ENCODE results near the gene MMP14. TPM values are rescaled to one million over a fixed set of nuclear protein-coding genes. Genes with fewer than 3 reads are reported as not detected.

The MMP14 gene
- total RNA-seq, 4 donors from 2014 or later, result 108 to 208 (median 166) TPM

DNA sequence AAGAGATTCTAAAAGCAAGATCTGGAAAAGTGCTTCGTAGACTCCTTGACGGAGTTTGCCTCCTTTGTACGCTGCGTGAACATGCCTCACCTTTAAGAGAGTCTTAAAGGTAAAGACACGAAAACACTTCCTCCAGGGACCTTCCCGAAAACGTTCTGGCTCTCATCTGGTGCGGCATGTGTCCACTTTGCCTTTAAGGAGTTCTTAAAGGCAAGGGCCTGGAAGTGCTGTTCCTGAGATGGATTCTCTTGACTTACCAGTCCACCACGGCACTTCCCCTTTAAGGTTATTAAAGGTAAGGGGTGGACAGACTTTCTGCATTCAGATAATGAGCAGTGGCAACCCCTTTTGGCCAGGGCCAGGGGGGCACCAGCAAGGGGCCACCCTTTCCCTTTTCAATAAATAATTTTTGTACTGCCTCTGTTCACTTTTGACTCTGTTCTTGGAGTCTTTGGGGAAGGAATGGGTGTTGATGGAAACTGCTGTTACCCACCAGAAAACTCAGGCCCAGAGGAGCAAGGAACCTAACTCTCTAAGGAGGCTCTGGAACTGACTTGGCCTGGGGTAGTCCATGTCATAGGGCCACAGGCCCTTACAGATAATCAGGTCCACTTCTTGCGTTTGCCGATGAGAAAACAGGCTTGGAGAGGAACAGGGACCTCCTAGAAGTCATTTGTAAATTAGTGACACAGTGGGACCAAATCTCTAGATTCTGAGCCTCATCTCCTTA lies 51.0 kb downstream of the MMP14 start:
- DNase-seq (ENCODE audit: low spot score) (no peak), ATAC-seq (ENCODE audit: low FRiP score) (peak; percentile 84)
- TF ChIP-seq, protein P1, sequence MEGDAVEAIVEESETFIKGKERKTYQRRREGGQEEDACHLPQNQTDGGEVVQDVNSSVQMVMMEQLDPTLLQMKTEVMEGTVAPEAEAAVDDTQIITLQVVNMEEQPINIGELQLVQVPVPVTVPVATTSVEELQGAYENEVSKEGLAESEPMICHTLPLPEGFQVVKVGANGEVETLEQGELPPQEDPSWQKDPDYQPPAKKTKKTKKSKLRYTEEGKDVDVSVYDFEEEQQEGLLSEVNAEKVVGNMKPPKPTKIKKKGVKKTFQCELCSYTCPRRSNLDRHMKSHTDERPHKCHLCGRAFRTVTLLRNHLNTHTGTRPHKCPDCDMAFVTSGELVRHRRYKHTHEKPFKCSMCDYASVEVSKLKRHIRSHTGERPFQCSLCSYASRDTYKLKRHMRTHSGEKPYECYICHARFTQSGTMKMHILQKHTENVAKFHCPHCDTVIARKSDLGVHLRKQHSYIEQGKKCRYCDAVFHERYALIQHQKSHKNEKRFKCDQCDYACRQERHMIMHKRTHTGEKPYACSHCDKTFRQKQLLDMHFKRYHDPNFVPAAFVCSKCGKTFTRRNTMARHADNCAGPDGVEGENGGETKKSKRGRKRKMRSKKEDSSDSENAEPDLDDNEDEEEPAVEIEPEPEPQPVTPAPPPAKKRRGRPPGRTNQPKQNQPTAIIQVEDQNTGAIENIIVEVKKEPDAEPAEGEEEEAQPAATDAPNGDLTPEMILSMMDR (IDR thresholded peaks at IDR 0.05), result no peak

DNA sequence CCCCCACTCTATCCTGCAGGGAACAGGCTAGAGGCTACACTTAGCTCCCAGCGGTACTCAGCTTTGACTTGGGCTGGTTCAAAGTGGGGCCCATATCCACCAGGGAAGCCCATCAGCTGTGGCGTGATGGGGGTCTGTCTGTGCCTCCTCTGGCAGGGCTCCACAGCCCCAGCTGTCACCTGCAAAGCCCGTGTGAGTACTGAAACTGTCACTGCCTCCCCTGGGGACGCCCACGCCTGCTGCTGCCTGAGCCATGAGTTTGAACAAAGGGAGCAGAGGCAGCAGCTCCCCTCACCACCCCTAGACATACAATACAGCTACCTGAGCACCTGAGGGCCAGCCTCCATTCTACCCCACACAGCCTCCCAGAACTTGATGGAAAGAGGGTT lies 51.6 kb downstream of the MMP14 start:
- TF ChIP-seq, protein P1 (IDR thresholded peaks at IDR 0.05), result no peak

DNA sequence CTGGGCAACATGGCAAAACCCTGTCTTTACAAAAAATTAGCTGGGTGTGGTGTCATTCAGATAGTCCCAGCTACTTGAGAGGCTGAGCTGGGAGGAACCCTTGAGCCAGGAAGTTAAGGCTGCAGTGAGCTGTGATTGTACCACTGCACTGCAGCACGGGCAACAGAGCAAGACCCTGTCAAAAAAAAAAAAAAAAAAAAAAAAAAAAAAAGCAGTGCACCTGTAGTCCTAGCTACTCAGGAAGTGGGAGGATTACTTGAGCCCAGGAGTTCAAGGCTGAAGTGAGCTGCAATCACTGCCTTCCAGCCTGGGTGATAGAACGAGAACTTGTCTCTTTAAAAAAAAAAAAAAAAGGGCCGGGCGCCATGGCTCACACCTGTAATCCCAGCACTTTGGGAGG lies 52.3 kb downstream of the MMP14 start:
- TF ChIP-seq, protein P1 (IDR thresholded peaks at IDR 0.05), result no peak
- DNase-seq (ENCODE audit: low spot score), result no peak
- ATAC-seq (ENCODE audit: low FRiP score), result no peak

More for the DNA sequence above, 51.6 kb downstream of the MMP14 start:
- ATAC-seq (ENCODE audit: low FRiP score) (no peak), DNase-seq (ENCODE audit: low spot score) (no peak)

DNA sequence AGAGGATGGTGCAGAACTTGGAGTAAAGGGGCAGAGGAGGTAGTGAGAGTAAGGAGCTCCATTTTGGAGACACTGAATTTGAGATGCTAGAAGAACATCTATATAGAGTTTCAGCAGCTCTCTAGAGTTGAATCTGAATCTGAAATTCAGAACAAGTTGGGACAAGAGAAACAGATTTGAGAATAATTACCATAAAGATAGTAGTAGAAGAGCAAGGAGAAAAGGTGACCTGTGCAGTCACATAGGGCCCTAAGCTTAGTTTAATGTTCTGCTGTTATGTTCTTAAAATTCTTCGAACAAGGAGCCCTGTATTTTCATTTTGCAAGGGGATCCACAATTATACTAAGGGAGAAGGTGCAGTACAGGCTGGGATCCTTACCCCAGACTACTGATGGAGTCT lies 54.0 kb downstream of the MMP14 start:
- ATAC-seq (ENCODE audit: low FRiP score) (no peak), DNase-seq (ENCODE audit: low spot score) (no peak)
- TF ChIP-seq, protein P1 (IDR thresholded peaks at IDR 0.05), result no peak

DNA sequence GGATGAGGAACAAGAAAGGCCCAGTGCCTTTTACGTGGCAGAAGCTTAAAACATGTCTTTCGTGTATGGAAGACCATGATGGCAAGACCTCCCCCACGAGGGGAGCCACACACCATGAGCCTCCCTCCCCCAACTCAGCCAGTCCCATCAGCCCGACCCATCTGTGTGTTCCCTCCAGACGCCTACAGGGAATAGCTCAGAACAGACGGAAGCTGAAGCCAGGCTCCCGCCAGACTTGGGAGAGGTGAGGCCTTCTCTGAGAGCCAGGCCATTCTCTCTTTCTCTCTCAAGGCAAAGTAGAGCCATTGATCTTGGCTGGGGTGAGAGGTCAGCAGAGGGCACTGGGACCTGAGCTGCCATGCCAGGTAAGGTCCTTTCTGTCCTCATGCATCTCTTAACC lies 56.1 kb downstream of the MMP14 start:
- TF ChIP-seq, protein P1 (IDR thresholded peaks at IDR 0.05), result no peak
- ATAC-seq (ENCODE audit: low FRiP score) (no peak), DNase-seq (ENCODE audit: low spot score) (no peak)

DNA sequence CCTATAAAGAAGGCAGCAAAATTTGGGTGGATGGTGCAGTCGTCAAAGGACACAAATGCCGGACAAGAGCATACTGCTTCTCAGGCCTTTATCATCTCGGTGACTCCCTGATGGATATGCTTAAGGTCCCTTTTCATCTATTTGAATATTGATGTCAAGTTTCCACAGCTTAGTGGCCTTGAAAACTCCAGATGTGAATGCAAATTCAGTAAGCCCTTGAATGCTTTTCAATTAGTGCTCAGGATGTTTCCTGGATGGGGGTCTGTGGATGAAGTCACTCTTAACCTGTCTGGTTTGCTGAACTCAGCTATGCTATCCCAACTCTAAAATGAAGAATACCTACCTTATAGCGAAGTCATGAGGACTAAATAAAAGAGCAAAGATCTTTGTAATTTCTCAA lies 57.3 kb downstream of the MMP14 start:
- no peak for DNase-seq (ENCODE audit: low spot score)
- TF ChIP-seq, protein P1 (IDR thresholded peaks at IDR 0.05), result no peak

DNA sequence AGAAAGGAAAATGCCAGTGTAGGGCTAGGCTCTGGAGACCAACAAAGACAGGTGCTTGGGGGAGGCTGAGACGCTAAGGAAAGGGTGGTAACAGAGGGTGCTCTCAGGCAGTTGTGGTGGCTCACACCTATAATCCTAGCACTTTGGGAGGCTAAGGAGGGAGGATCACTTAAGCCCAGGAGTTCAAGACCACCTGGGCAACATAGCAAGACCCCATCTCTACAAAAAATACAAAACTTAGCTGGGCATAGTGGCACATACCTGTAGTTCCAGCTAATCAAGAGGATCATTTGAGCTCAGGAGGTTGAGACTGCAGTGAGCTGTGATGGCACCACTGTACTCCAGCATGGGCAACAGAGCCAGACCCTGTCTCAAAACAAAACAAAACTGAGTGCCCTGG lies 59.0 kb downstream of the MMP14 start:
- DNase-seq (ENCODE audit: low spot score), result no peak
- TF ChIP-seq, protein P1 (IDR thresholded peaks at IDR 0.05), result no peak
- no peak for ATAC-seq (ENCODE audit: low FRiP score)

More for the DNA sequence above, 57.3 kb downstream of the MMP14 start:
- no peak for ATAC-seq (ENCODE audit: low FRiP score)

Data from omental fat pad (tissue), 4 donors.